IMR-90 (cell line): ENCODE measurements around the gene OPCML. TPM values are rescaled to one million over a fixed set of nuclear protein-coding genes. Genes with fewer than 3 reads are reported as not detected.

Source experiments
- ATAC-seq: fragments of 200-7000 bp; cut with Tn5 transposase; 2 replicates; pipeline ENCODE4 v1.9.1; 2020; ENCODE audit warnings: low read depth, mild to moderate bottlenecking, moderate library complexity
- BruUV-seq: library from RNA; stranded (reverse); fragments of 400-500 nt; replicated peaks from 2 replicates; lab custom pipeline; 2021; lab: Mats Ljungman, UMichigan
- CTCF ChIA-PET: fragments of 300-600 bp; formaldehyde crosslinking; extraction: SDS; loops from one replicate; lab custom pipeline; 2021; ENCODE audit warnings: antibody characterized with exemption; lab: Yijun Ruan, JAX
- POLR2A ChIA-PET: fragments of 300-600 bp; sonication (Branson Sonifier 250); formaldehyde crosslinking; loops from one replicate; lab custom pipeline; 2022; ENCODE audit warnings: antibody characterized with exemption; ENCODE audit not compliant: unreplicated experiment; lab: Charles Lee
- DNase-seq: peaks from one replicate; pipeline ENCODE4 v3.0.0; 2013
- H2AFZ ChIP-seq: replicated peaks from 2 replicates; pipeline ENCODE3; 2013; ENCODE audit warnings: low read length, mild to moderate bottlenecking; ENCODE audit not compliant: poor library complexity
- H2AK5ac ChIP-seq: 2 replicates; pipeline ENCODE4 v1.6.1; 2013; ENCODE audit warnings: low read depth, low read length, inconsistent platforms
- H2AK9ac ChIP-seq: replicated peaks from 2 replicates; pipeline ENCODE3; 2013; ENCODE audit warnings: mild to moderate bottlenecking, low read depth, low read length, moderate library complexity; ENCODE audit not compliant: poor library complexity
- H2BK120ac ChIP-seq: 2 replicates; pipeline ENCODE4 v1.6.1; 2013; ENCODE audit warnings: low read depth, low read length, inconsistent platforms
- H2BK15ac ChIP-seq: 3 replicates; pipeline ENCODE4 v1.6.1; 2013; ENCODE audit warnings: low read depth, low read length, inconsistent platforms
- H2BK20ac ChIP-seq: 2 replicates; pipeline ENCODE4 v1.6.1; 2013; ENCODE audit warnings: low read depth, mild to moderate bottlenecking, inconsistent platforms, low read length, moderate library complexity
- H2BK5ac ChIP-seq: 2 replicates; pipeline ENCODE4 v1.6.1; 2013; ENCODE audit warnings: mild to moderate bottlenecking, low read depth, low read length, inconsistent platforms; ENCODE audit not compliant: poor library complexity, severe bottlenecking
- H3K14ac ChIP-seq: replicated peaks from 2 replicates; pipeline ENCODE4 v1.6.1; 2013; ENCODE audit warnings: low read depth, low read length, inconsistent platforms
- H3K18ac ChIP-seq: 2 replicates; pipeline ENCODE4 v1.6.1; 2013; ENCODE audit warnings: low read depth, low read length, control low read depth
- H3K23ac ChIP-seq: 2 replicates; pipeline ENCODE4 v1.6.1; 2013; ENCODE audit warnings: low read depth, low read length, inconsistent platforms
- H3K27ac ChIP-seq: 2 replicates; pipeline ENCODE4 v1.5.1; 2013; ENCODE audit warnings: mild to moderate bottlenecking, control low read depth, low read length; ENCODE audit not compliant: insufficient read depth
- H3K27me3 ChIP-seq: 2 replicates; pipeline ENCODE4 v1.6.1; 2013; ENCODE audit warnings: low read length; ENCODE audit not compliant: control insufficient read depth, insufficient read depth
- H3K36me3 ChIP-seq: 2 replicates; pipeline ENCODE4 v1.6.1; 2013; ENCODE audit warnings: low read length, mixed read lengths; ENCODE audit not compliant: control insufficient read depth, insufficient read depth
- H3K4ac ChIP-seq: 2 replicates; pipeline ENCODE4 v1.6.1; 2013; ENCODE audit warnings: low read depth, low read length, inconsistent platforms
- H3K4me1 ChIP-seq: 2 replicates; pipeline ENCODE4 v1.6.1; 2013; ENCODE audit warnings: low read length, mixed read lengths; ENCODE audit not compliant: control insufficient read depth, insufficient read depth
- H3K4me2 ChIP-seq: 2 replicates; pipeline ENCODE4 v1.6.1; 2013; ENCODE audit warnings: low read depth, mild to moderate bottlenecking, control low read depth, low read length, moderate library complexity
- H3K4me3 ChIP-seq: 2 replicates; pipeline ENCODE4 v1.5.1; 2013; ENCODE audit warnings: low read depth, mild to moderate bottlenecking, control low read depth, low read length, moderate library complexity; ENCODE audit not compliant: insufficient read depth
- H3K56ac ChIP-seq: 2 replicates; pipeline ENCODE4 v1.6.1; 2013; ENCODE audit warnings: low read length, inconsistent platforms; ENCODE audit not compliant: insufficient read depth; ENCODE audit errors: extremely low read depth
- H3K79me1 ChIP-seq, 2 experiments: 2 replicates each; pipeline ENCODE4 v1.6.1; 2013; ENCODE audit warnings: low read length in 2 of 2, inconsistent platforms in 1 of 2, low read depth in 1 of 2
- H3K9ac ChIP-seq: 2 replicates; pipeline ENCODE4 v1.6.1; 2013; ENCODE audit warnings: low read depth, low read length, control low read depth
- H3K9me1 ChIP-seq: 2 replicates; pipeline ENCODE4 v1.6.1; 2013; ENCODE audit warnings: low read length, inconsistent platforms; ENCODE audit not compliant: insufficient read depth
- H3K9me3 ChIP-seq: 2 replicates; pipeline ENCODE4 v1.6.1; 2013; ENCODE audit warnings: low read length; ENCODE audit not compliant: control insufficient read depth, insufficient read depth
- H4K20me1 ChIP-seq: 2 replicates; pipeline ENCODE4 v1.6.1; 2013; ENCODE audit warnings: low read length, inconsistent platforms; ENCODE audit not compliant: insufficient read depth
- H4K5ac ChIP-seq: 2 replicates; pipeline ENCODE4 v1.6.1; 2013; ENCODE audit warnings: mild to moderate bottlenecking, low read depth, low read length, control low read depth
- H4K8ac ChIP-seq, 2 experiments: 2 replicates each; pipeline ENCODE4 v1.6.1; 2013; ENCODE audit warnings: low read depth in 2 of 2, low read length in 2 of 2, control low read depth in 1 of 2, inconsistent platforms in 1 of 2
- H4K91ac ChIP-seq: 2 replicates; pipeline ENCODE4 v1.6.1; 2013; ENCODE audit warnings: low read depth, low read length, inconsistent platforms; ENCODE audit not compliant: insufficient read depth
- BHLHE40 ChIP-seq: fragments of 150-350 bp; IDR thresholded peaks from 2 replicates; pipeline ENCODE4 v1.6.1; 2016; ENCODE audit warnings: mild to moderate bottlenecking, low read depth, low read length
- CEBPB ChIP-seq: IDR thresholded peaks from 2 replicates; pipeline ENCODE4 v1.6.1; 2012; ENCODE audit warnings: low read depth, low read length, improper control_type of control experiment
- CHD1 ChIP-seq: IDR thresholded peaks from 2 replicates; pipeline ENCODE4 v1.6.1; 2012; ENCODE audit warnings: low read depth, low read length, improper control_type of control experiment
- FOS ChIP-seq: fragments of 150-350 bp; IDR thresholded peaks from 2 replicates; pipeline ENCODE4 v1.6.1; 2016; ENCODE audit warnings: low read depth, low read length
- NFE2L2 ChIP-seq: fragments of 150-350 bp; IDR thresholded peaks from 2 replicates; pipeline ENCODE4 v1.6.1; 2016; ENCODE audit warnings: low read depth, mild to moderate bottlenecking, low read length
- POLR2A ChIP-seq: IDR thresholded peaks from 2 replicates; pipeline ENCODE4 v1.6.1; 2012; ENCODE audit warnings: mild to moderate bottlenecking, low read depth, low read length
- RAD21 ChIP-seq: IDR thresholded peaks from 2 replicates; pipeline ENCODE4 v1.6.1; 2012; ENCODE audit warnings: low read length, improper control_type of control experiment
- SMC3 ChIP-seq: fragments of 150-350 bp; IDR thresholded peaks from 2 replicates; pipeline ENCODE4 v1.6.1; 2016; ENCODE audit warnings: low read depth, mild to moderate bottlenecking, antibody characterized with exemption, low read length, moderate library complexity
- WGBS, 2 experiments: methylation state at CpG; one replicate each; pipeline versions ENCODE4 v1.1.5 to v1.1.7; 2013; ENCODE audit warnings: missing lambda C conversion rate in 2 of 2; ENCODE audit not compliant: insufficient read length in 1 of 2; ENCODE audit errors: extremely low coverage in 2 of 2; 5-methylcytosine and 5-hydroxymethylcytosine counted together
- dilution Hi-C: fragments of 300-500 bp; cut with HindIII; formaldehyde crosslinking; loops from one replicate; pipeline ENCODE4 v1.14.3; 2018; ENCODE audit warnings: low sequenced_read_pairs; ENCODE audit not compliant: unreplicated experiment
- in situ Hi-C: fragments of 300-500 bp; cut with MboI; formaldehyde crosslinking; loops from 3 replicates; pipeline ENCODE4 v1.14.3; 2019; ENCODE audit warnings: low sequenced_read_pairs, inconsistent platforms, mixed read lengths
- intact Hi-C: fragments of 100-400 bp; cut with micrococcal nuclease; formaldehyde crosslinking; loops from 2 replicates; pipeline ENCODE4 v1.10.0; 2022
- polyA plus RNA-seq, 3 experiments: library from polyadenylated mRNA; depleted of rRNA; stranded (reverse); fragments of >200 nt; gene quantifications; 2 replicates each; pipeline ENCODE4 v1.2.3, GENCODE V29; 2012; ENCODE audit warnings: low replicate concordance in 1 of 3
- total RNA-seq: library from RNA; depleted of rRNA; stranded (reverse); fragments of >200 nt; gene quantifications from 2 replicates; pipeline ENCODE4 v1.2.3, GENCODE V29; 2012
- TF ChIP-seq, protein P1 (sequence below): fragments of 150-350 bp; IDR thresholded peaks from 2 replicates; pipeline ENCODE4 v1.6.1; 2016; ENCODE audit warnings: low read depth, mild to moderate bottlenecking, low read length, moderate library complexity, borderline replicate concordance

Gene OPCML
- total and polyA plus RNA-seq, 2 of the 4 experiments (the other 2 are of a cell fraction): under 0.01 to 2.6 TPM

- Histone ChIP-seq H3K4me2 (no peak overlapping the region), H3K27ac (no peak overlapping the region), H3K9me1 (no peaks in the 10 kb centered on the region), H2BK5ac (no peak overlapping the region), H3K79me1 (no peaks in the 10 kb centered on the region), H4K8ac (no peak overlapping the region), H2BK15ac (no peak overlapping the region), H4K5ac (no peak overlapping the region), H3K18ac (no peak overlapping the region), H2BK20ac (no peak overlapping the region), H3K9me3 (no peaks in the 10 kb centered on the region), H3K4me1 (no peaks in the 10 kb centered on the region), H4K91ac (no peak overlapping the region), H3K9ac (no peak overlapping the region), H2AK9ac (no peak overlapping the region), H2BK120ac (no peak overlapping the region), H3K36me3 (no peaks in the 10 kb centered on the region), H4K20me1 (no peaks in the 10 kb centered on the region), H3K27me3 (0 out of 2 replicates have a peak, but pooled peaks cover 1% of the 10 kb centered on the region), H3K4me3 (no peak overlapping the region), H3K23ac (no peak overlapping the region), H2AK5ac (no peak overlapping the region), H2AFZ (no peak overlapping the region), H3K56ac (no peak overlapping the region), H3K4ac (no peak overlapping the region), H3K14ac (no peak overlapping the region)
- ChIA-PET POLR2A (no interaction called here), CTCF (no interaction called here)
- 62% methylated on average over 2 of the region's 8 CpGs; no CpG with 5 or more reads in 1 of the 2 experiments for WGBS, 2 experiments
- intact Hi-C loops: no loop called here
- no TSS peak for BruUV-seq
- no peak for TF ChIP-seq CEBPB
- no peak for TF ChIP-seq FOS
- no peak for TF ChIP-seq CHD1
- no peak for TF ChIP-seq POLR2A
- TF ChIP-seq SMC3: no peak
- TF ChIP-seq NFE2L2: no peak
- no peak for TF ChIP-seq RAD21
- TF ChIP-seq BHLHE40: no peak
- TF ChIP-seq, protein P1, sequence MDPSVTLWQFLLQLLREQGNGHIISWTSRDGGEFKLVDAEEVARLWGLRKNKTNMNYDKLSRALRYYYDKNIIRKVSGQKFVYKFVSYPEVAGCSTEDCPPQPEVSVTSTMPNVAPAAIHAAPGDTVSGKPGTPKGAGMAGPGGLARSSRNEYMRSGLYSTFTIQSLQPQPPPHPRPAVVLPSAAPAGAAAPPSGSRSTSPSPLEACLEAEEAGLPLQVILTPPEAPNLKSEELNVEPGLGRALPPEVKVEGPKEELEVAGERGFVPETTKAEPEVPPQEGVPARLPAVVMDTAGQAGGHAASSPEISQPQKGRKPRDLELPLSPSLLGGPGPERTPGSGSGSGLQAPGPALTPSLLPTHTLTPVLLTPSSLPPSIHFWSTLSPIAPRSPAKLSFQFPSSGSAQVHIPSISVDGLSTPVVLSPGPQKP: no peak
- dilution Hi-C loops: no loop called here
- DNase-seq (no peak), ATAC-seq (no peak)
- in situ Hi-C loops: no loop called here
Measured at GRCh38 chr11:132429685-132430084, 1102.6 kb downstream of the OPCML start.
